GM19372 (cell line): Measurements from ENCODE around the gene ABI3BP.

Source experiments
- ATAC-seq: cut with Tn5 transposase; IDR thresholded peaks from one replicate; pipeline ENCODE4 v1.9.1; 2021; ENCODE audit warnings: mild to moderate bottlenecking, low read depth, moderate library complexity; ENCODE audit not compliant: unreplicated experiment

Gene ABI3BP

GRCh38 chr3:100844063-100844936, 148.9 kb downstream of the ABI3BP start:
- ATAC-seq, result no peak

DNA sequence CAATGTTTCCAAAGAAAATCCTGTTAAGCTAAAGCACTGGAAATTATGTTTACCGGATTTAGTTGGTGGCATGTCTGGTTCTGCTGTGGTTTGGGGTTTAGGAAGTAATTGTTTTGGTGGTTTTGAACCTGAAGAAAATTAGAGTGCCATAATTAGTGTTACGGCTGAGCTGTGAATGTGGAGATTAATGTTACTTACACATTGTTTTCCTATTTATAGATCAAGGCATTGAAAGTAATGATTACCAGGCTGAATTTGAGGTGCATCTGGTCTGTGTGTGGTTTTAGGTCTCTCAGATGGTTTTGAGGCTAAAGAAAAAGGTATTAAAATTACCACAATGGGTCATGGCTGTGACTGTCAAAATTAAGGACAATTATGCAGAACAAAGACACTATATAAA, 155.1 kb downstream of the ABI3BP start:
- ATAC-seq, result no peak

DNA sequence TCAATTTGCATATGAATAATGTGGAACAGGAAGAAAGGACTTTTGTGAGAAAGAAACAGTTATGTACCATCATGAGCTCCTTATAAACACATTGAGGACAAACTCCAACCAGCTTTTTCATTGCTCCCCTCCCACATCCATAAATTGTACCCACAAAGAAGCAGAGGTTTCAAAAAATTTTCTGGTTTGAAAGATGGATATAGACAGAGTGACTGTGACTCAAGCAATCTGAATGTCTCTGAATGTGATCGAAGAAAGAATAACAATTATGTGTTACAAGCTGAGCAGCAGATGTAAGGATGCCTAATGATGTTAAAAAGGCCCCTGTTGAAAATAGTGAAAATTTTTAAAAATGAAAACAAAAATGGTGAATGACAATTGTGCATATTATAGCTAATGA, 156.6 kb downstream of the ABI3BP start:
- no peak for ATAC-seq

GRCh38 chr3:100834332-100834731, 158.9 kb downstream of the ABI3BP start:
- no peak for ATAC-seq

- ATAC-seq, result no peak
Measured at GRCh38 chr3:100833483-100833882, 159.7 kb downstream of the ABI3BP start.

GRCh38 chr3:100831629-100832028, 161.6 kb downstream of the ABI3BP start:
- no peak for ATAC-seq

DNA sequence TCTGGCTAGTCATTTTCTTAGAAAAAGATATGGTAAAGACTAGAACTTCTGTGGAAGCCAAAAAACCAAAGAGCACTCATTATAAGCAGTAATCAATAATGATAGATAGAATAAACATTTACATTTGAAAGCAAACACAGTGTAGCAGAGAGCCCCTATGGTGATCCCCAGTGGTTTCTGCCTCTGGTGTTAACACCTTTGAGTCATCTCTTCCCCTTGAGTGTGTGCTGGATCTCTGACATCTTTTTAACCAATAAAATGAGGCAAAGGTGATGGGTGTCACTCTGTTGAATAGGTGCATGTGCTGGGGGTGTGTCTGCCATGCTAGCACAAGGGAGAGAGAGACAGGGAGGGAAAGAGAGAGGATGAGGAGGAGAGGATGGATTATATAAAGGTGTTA, 162.3 kb downstream of the ABI3BP start:
- ATAC-seq, result no peak

DNA sequence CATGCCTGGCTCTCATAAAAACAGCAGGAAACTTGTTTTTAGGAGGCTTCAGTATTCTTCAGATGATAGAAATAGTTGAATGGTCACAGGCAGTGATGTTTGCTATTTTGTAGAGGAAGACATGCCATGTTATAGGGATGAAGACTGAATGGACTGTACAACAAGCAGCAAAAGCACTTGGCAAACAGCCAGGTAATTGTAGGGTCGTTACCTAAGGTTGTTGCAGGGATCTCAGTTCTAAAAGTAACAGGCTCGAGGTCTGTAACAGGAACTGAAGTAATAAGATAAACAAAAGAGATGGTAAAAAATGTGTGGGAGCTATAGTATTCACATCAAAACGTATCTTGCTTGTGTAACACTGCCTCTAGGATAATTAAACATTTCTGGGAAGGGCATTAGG, 167.6 kb downstream of the ABI3BP start:
- no peak for ATAC-seq

DNA sequence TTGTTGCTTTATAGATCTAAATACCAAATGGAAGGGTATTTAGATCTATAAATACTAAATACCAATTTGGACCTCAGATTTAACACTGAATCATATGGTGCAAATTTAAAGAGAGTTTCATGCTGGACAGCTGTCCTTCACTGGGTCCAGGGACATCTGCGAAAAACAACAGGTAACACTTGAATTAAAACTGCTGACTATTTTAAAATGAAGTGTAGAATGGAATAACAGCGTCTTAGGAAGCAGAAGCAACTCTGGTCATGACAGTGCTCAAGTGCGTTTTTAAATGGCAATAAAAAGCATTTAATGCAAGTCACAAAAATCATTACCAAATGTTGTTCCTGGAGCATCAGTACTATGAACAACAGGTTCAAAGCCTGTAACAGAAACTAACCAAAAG, 177.6 kb downstream of the ABI3BP start:
- no peak for ATAC-seq

DNA sequence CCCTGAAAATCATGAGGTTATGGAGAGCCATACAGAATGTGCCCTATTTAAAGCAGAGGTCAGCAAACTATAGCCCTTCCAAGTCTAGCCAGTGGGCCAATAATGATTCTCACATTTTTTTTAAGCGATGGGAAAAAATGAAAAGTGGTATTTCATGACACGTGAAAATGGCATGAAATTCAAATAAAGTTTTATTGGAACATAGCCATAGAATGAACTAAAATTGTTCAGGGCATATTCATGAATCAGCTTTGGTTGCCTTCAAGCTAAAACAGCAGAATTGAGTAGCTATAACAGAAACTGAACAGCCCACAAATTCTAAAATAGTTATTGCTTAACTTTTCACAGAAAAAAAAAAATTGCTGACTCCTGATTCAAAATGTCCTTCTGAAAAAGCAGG, 179.4 kb downstream of the ABI3BP start:
- no peak for ATAC-seq

DNA sequence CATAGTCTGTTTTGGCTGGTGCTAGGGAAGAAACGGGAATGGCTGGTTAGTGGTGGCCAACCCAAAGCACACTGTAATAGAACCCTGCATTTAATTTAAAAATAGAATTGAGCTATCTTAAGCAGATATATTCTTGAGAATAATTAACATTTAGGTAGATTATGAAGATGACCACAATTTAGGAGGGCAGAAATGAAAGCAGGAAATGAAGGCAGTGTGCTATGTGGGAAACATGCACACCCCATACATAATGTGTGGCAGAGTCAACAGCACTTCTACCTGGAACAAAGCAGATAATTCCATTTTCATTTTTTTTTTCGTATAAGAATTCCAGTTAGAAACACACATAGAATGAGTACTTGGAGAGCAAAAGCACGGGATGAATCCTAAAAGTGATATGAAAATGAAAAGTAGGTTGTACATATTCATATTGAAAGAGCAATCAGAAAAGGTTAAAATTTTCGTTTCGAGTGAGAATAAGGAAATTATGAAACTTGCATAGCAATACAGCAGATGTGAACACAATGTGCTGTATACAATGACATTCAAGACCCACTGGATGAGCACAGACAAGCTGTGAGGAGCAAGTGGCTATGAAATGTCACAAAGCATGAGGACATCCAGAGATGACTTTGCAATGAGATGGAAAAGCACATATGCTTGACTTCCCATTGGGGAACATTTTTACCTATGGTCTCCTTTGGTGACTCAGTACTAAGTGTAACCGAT, 181.3 kb downstream of the ABI3BP start:
- ATAC-seq, result peak; percentile 53

- no peak for ATAC-seq
Measured at GRCh38 chr3:100810671-100811070, 182.6 kb downstream of the ABI3BP start.

DNA sequence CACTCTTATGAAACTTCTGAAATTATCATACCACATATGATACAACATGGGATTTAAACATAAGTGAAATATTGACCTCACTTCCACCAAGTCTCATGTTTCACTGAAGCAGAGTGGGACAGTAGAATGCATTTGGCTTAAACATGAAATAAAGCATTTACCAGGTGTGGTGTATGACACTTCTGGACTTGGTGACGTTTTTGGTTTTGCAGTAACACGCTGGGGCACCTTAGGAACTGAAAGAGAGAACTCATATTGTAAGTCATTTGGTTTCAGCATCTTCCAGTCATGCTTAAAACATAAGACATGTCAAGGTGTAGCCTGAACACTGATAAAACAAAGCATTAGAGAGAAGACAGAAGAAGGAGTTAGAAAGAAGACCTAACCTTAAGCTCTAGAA, 188.6 kb downstream of the ABI3BP start:
- ATAC-seq, result no peak

DNA sequence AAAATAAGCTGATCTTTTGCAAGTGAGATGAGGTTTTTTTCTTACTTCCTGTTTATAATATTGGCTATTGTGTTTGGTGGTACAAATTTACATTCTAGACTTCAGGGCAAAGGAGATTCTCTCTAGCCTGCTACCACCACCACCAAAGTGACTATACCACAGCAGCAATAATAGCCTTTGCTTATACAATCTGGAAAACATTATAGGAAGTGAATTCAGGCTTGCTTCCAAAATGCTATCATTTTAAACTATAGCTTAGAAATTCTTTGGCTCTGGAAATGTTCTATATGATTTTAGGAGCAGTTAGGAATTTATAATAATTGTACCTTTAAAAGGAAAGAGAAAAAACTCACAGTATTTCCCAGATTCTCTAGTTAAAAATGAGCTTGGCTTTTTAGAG, 189.5 kb downstream of the ABI3BP start:
- no peak for ATAC-seq

DNA sequence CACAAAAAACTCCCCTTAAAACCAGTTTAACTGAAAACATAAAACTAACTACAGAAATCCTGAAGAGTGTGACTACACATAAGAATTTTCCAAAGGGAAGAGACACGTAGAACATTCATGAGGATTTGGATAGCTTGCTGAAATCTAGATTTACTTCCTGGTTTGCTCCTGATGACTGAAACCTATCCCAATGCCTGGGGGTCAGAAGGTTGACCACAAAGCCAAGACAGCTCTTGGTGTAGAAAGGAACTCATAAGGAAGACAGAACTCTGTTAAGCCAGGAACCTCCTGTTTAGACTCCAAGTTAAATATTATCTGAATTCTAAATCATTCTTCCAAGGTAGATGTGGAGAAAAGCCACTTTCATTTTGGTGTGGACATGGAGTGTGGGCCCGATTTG, 191.1 kb downstream of the ABI3BP start:
- no peak for ATAC-seq

DNA sequence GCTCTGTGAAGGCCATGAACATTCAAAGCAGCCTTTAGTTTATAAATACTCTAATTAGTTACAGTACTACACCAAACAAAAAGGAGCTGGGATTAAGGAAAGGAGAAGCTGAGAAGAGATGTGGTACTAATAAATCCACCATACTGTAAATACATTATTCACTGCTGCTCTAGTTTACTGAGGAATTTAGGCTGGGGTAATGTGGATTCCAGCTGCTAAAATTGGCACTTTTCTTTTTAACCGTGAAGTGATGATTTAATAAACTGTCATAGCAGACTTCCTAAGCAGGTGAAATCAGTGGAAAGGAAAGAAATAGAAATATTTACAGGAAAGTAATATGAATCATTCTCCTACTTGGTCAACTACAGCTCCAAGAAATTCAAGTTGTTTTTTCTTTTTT, 195.2 kb downstream of the ABI3BP start:
- no peak for ATAC-seq

- no peak for ATAC-seq
Measured at GRCh38 chr3:100796556-100796955, 196.7 kb downstream of the ABI3BP start.

DNA sequence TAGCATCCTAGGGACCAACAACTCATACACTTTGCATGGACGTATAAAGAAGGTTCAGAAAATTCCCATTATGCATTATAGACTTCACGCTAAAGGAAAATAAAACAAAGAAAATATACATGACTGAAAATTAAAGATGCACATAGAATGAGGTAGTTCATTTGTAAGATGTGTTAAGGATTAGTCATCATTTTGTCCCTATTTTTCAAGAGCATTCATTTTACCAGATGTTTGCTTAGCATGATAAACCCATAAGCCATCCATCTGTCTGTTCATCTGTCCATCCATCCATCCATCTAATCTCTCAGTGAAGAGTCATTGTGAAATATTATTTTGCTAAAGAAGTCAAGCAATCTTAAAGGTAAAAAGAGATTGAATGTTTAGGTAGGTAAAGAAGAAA, 203.6 kb downstream of the ABI3BP start:
- no peak for ATAC-seq

DNA sequence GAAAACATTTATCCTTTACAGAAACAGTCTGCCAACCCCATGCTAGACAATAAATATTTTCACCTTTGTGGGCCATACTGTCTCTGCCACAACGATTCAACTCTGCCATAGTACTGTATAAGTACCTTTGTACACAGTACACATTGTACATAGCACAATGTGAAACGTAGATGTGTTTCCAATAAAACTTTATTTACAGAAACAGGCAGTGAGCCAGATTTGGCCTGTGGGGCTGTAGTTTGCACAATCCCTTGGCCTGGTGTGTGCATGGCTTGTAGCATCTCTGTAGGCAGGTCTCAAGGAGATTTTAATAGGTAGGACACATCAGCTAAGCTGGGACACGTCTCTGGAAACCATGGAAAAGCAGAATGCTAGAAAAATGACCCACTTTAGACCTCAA, 209.6 kb downstream of the ABI3BP start:
- ATAC-seq, result no peak

- ATAC-seq, result no peak
Measured at GRCh38 chr3:100782906-100783305, 210.3 kb downstream of the ABI3BP start.

GRCh38 chr3:100782348-100782747, 210.9 kb downstream of the ABI3BP start:
- no peak for ATAC-seq

DNA sequence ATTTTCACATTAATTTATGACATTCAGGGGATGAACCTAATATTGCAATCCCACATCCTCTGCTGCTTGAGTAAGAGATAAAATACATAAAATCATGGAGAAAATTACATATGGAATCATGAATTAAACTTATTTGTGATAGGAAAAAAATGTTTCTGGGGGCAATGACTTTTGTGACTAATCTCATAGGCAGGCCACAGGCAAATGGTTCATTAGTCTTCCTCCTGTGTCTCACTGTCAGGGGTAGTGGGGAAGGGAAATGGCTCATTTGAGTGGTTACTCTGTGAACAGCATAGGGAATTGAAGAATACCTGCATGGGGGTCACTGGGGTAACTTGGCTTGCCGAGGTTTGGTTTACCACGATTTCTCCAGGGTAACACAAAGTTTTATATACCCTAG, 211.9 kb downstream of the ABI3BP start:
- no peak for ATAC-seq
